ENCODE measurements around the gene SAMD4A.

DNA sequence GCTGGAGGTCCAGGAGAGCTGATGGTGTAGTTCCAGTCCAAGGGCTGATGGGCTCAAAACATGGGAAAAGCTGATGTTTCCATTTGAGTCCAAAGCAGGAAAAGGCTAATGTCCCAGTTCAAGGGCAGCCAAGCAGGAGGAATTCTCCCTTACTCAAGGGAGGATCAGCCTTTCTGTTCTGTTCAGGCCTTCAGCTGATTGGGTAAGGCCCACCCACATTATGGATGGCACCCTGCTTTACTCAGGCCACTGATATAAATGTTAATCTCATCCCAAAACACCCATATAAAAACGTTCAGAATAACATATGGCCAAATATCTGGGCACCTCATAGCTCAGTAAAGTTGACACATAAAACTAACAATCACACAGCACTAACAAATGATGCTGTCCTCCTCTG, 64.1 kb downstream of the SAMD4A start:
- no peak for TF ChIP-seq BHLHE40 (IDR thresholded peaks at IDR 0.05; ENCODE audit: borderline replicate concordance)
- TF ChIP-seq L3MBTL2 (conservative IDR thresholded peaks at IDR 0.05): no peak
- TF ChIP-seq HDGF (IDR thresholded peaks at IDR 0.05; ENCODE audit: borderline replicate concordance): no peak
- no peak for TF ChIP-seq SUZ12 (IDR thresholded peaks at IDR 0.05)
- no peak for TF ChIP-seq SP1 (IDR thresholded peaks at IDR 0.05)
- no peak for TF ChIP-seq FOXA1 (IDR thresholded peaks at IDR 0.05)
- TF ChIP-seq LEF1 (IDR thresholded peaks at IDR 0.05; ENCODE audit: borderline replicate concordance): no peak
- no peak for TF ChIP-seq FOXM1 (IDR thresholded peaks at IDR 0.05; ENCODE audit: borderline replicate concordance)
- no peak for TF ChIP-seq TARDBP (IDR thresholded peaks at IDR 0.05)
- TF ChIP-seq ZNF384 (IDR thresholded peaks at IDR 0.05): no peak
- TF ChIP-seq FOXK2 (IDR thresholded peaks at IDR 0.05): no peak
- TF ChIP-seq ELF4 (IDR thresholded peaks at IDR 0.05): no peak
- TF ChIP-seq, protein P1, sequence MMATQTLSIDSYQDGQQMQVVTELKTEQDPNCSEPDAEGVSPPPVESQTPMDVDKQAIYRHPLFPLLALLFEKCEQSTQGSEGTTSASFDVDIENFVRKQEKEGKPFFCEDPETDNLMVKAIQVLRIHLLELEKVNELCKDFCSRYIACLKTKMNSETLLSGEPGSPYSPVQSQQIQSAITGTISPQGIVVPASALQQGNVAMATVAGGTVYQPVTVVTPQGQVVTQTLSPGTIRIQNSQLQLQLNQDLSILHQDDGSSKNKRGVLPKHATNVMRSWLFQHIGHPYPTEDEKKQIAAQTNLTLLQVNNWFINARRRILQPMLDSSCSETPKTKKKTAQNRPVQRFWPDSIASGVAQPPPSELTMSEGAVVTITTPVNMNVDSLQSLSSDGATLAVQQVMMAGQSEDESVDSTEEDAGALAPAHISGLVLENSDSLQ (IDR thresholded peaks at IDR 0.05): no peak

Data from HEK293T (cell line).